Measurements from ENCODE around the gene MAPRE2. TPM values are rescaled to one million over a fixed set of nuclear protein-coding genes. Genes with fewer than 3 reads are reported as not detected.

The MAPRE2 gene
- total RNA-seq, 1 experiment from 2014 or later = 16.4 TPM

- Histone ChIP-seq H3K9me3 (ENCODE audit: low read depth, low read length, poor library complexity, severe bottlenecking) (no peaks in the 10 kb centered on the region), H3K27ac (ENCODE audit: low read depth, low read length, poor library complexity, severe bottlenecking) (no peak overlapping the region), H3K27me3 (replicated peaks; ENCODE audit: insufficient read depth, low read depth, low read length, poor library complexity) (no peaks in the 10 kb centered on the region), H3K4me1 (ENCODE audit: insufficient read depth, low read length, poor library complexity, severe bottlenecking) (no peaks in the 10 kb centered on the region), H3K36me3 (ENCODE audit: insufficient read depth, low read length, poor library complexity, severe bottlenecking) (no peaks in the 10 kb centered on the region), H3K4me3 (ENCODE audit: low read depth, low read length, poor library complexity, severe bottlenecking) (no peak overlapping the region)
- ChIA-PET POLR2A (ENCODE audit: low non-redundant PET) (no interaction called here), CTCF (no interaction called here)
- TF ChIP-seq EZH2 (IDR thresholded peaks at IDR 0.05; ENCODE audit: borderline replicate concordance, low read depth, low read length, poor library complexity, severe bottlenecking) (no peak), CTCF (conservative IDR thresholded peaks at IDR 0.05; ENCODE audit: low read depth, low read length) (no peak)
- no peak for DNase-seq (ENCODE audit: low spot score)
- intact Hi-C loops (cut with micrococcal nuclease; ENCODE audit: unreplicated experiment) = no loop called here
- no TSS peak for BruUV-seq (replicated peaks)
These were observed 9.1 kb upstream of the MAPRE2 start for GRCh38 chr18:35032113-35032512.

- no peak overlapping the region for H3K4me3 ChIP-seq (ENCODE audit: low read depth, low read length, poor library complexity, severe bottlenecking)
- H3K27me3 ChIP-seq (replicated peaks; ENCODE audit: insufficient read depth, low read depth, low read length, poor library complexity) = no peaks in the 10 kb centered on the region
- no peaks in the 10 kb centered on the region for H3K36me3 ChIP-seq (ENCODE audit: insufficient read depth, low read length, poor library complexity, severe bottlenecking)
- ChIA-PET CTCF (no interaction called here), POLR2A (ENCODE audit: low non-redundant PET) (no interaction called here)
- no TSS peak for BruUV-seq (replicated peaks)
- TF ChIP-seq EZH2 (IDR thresholded peaks at IDR 0.05; ENCODE audit: borderline replicate concordance, low read depth, low read length, poor library complexity, severe bottlenecking) (no peak), CTCF (conservative IDR thresholded peaks at IDR 0.05; ENCODE audit: low read depth, low read length) (no peak)
- no peaks in the 10 kb centered on the region for H3K9me3 ChIP-seq (ENCODE audit: low read depth, low read length, poor library complexity, severe bottlenecking)
- H3K27ac ChIP-seq (ENCODE audit: low read depth, low read length, poor library complexity, severe bottlenecking) = no peak overlapping the region
- DNase-seq (ENCODE audit: low spot score) = no peak
- intact Hi-C loops (cut with micrococcal nuclease; ENCODE audit: unreplicated experiment) = no loop called here
- peaks cover 5% of the 10 kb centered on the region for H3K4me1 ChIP-seq (ENCODE audit: insufficient read depth, low read length, poor library complexity, severe bottlenecking)
These were observed 3.2 kb upstream of the MAPRE2 start for GRCh38 chr18:35038029-35038428.

- H3K27ac ChIP-seq (ENCODE audit: low read depth, low read length, poor library complexity, severe bottlenecking) = no peak overlapping the region
- no peak overlapping the region for H3K4me3 ChIP-seq (ENCODE audit: low read depth, low read length, poor library complexity, severe bottlenecking)
- H3K9me3 ChIP-seq (ENCODE audit: low read depth, low read length, poor library complexity, severe bottlenecking) = no peaks in the 10 kb centered on the region
- H3K27me3 ChIP-seq (replicated peaks; ENCODE audit: insufficient read depth, low read depth, low read length, poor library complexity) = no peaks in the 10 kb centered on the region
- intact Hi-C loops (cut with micrococcal nuclease; ENCODE audit: unreplicated experiment) = no loop called here
- BruUV-seq (replicated peaks) = no TSS peak
- ChIA-PET POLR2A (ENCODE audit: low non-redundant PET) (no interaction called here), CTCF (no interaction called here)
- H3K4me1 ChIP-seq (ENCODE audit: insufficient read depth, low read length, poor library complexity, severe bottlenecking) = peaks cover 14% of the 10 kb centered on the region
- H3K36me3 ChIP-seq (ENCODE audit: insufficient read depth, low read length, poor library complexity, severe bottlenecking) = no peaks in the 10 kb centered on the region
- TF ChIP-seq CTCF (conservative IDR thresholded peaks at IDR 0.05; ENCODE audit: low read depth, low read length) (no peak), EZH2 (IDR thresholded peaks at IDR 0.05; ENCODE audit: borderline replicate concordance, low read depth, low read length, poor library complexity, severe bottlenecking) (no peak)
- no peak for DNase-seq (ENCODE audit: low spot score)
These were observed 2.2 kb upstream of the MAPRE2 start for GRCh38 chr18:35038881-35039491.
